ENCODE results near the gene GNG7.
"Not testable (repeated sequence)": the region's sequence is repeated elsewhere in the genome, so short reads cannot be mapped to it uniquely, and the experiment has no call there.

Gene GNG7

GRCh38 chr19:2726160-2726855 is 23.8 kb upstream of the GNG7 start:
- DNase-seq = no peak

GRCh38 chr19:2724148-2724557 is 21.7 kb upstream of the GNG7 start:
- DNase-seq = no peak

GRCh38 chr19:2723747-2724146 is 21.3 kb upstream of the GNG7 start:
- DNase-seq = no peak

GRCh38 chr19:2723345-2723715 is 20.8 kb upstream of the GNG7 start:
- no peak for DNase-seq

GRCh38 chr19:2722541-2723344 is 20.2 kb upstream of the GNG7 start:
- DNase-seq = no peak

GRCh38 chr19:2721570-2722540 is 19.4 kb upstream of the GNG7 start:
- DNase-seq = no peak

- no peak for DNase-seq
These were observed 18.5 kb upstream of the GNG7 start, which contains the start of gene DIRAS1 for GRCh38 chr19:2720777-2721569. Gene DIRAS1 (minus strand): TSS chr19:2721372. CDS start chr19:2717806, 3,566 bp downstream.

- DNase-seq = no peak
These were observed 17.7 kb upstream of the GNG7 start for GRCh38 chr19:2719920-2720776.

- no peak for DNase-seq
These were observed 16.8 kb upstream of the GNG7 start for GRCh38 chr19:2719232-2719735.

GRCh38 chr19:2717638-2718541 is 15.4 kb upstream of the GNG7 start:
- DNase-seq = no peak

GRCh38 chr19:2716722-2717637 is 14.5 kb upstream of the GNG7 start:
- DNase-seq = no peak

GRCh38 chr19:2716275-2716650 is 13.8 kb upstream of the GNG7 start:
- no peak for DNase-seq

GRCh38 chr19:2715470-2716274 is 13.2 kb upstream of the GNG7 start:
- no peak for DNase-seq

GRCh38 chr19:2714531-2715269 is 12.2 kb upstream of the GNG7 start:
- no peak for DNase-seq

GRCh38 chr19:2714102-2714501 is 11.6 kb upstream of the GNG7 start:
- DNase-seq = not testable (repeated sequence)

GRCh38 chr19:2713170-2713569 is 10.7 kb upstream of the GNG7 start:
- DNase-seq = not testable (repeated sequence)

GRCh38 chr19:2711875-2712205 is 9.3 kb upstream of the GNG7 start:
- no peak for DNase-seq
